ENCODE data around the gene MALAT1. TPM values are rescaled to one million over a fixed set of nuclear protein-coding genes. Genes with fewer than 3 reads are reported as not detected.

The MALAT1 gene
- total RNA-seq, 4 donors from 2014 or later: 2,194 to 20,520 (median 8,164) TPM

DNA sequence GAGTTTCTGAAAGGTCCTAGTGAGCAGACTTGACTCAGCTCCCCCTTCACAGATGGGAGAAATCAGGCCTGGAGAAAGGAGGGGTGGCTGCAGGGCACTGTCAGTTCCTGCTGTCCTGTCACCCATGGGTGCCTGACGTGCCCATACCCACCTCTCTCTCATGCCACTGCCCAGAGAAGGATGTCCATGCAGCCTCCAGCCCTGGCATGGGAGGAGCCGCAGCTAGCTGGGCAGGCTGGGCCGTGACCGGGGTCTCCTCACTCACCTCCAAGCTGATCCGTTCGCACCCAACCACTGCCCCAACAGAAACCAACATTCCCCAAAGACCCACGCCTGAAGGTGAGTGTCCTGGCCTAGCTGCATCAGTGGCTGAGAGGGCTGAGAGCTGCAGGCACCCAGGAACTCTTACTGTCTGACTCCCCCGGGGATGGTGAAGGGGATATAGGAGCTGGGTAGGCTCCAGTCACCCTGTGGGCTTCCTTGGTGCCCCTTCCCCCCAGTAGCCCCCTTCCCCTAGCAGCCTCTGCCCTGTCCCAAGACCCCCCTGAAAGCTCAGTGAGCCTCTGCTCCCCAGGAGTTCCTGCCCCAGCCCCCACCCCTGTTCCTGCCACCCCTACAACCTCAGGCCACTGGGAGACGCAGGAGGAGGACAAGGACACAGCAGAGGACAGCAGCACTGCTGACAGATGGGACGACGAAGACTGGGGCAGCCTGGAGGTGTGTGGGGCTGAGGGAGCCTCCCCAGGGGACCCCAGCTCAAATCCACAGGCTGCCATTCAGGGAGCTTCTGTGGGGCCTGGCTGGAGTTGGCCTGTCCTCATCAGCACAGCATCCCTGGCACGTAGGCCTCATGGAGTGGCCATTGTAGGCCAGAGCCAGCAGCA, 37.8 kb downstream of the MALAT1 start:
- no CpG with 5 or more reads among the region's 12 CpGs for WGBS, 2 donors (ENCODE audit: low coverage in 1 of 2)
- Histone ChIP-seq H3K27me3 (no peaks in the 10 kb centered on the region), H3K9me3 (no peaks in the 10 kb centered on the region), H3K4me1 (peaks cover 0 to 45% (median 21%) of the 10 kb centered on the region in 3 donors), H3K4me3 (no peak overlapping the region), H3K36me3 (peaks cover 0 to 79% of the 10 kb centered on the region in 2 donors), H3K27ac (peak overlapping the region in 2 of 4 donors; percentile 2 to 34)
- TF ChIP-seq, protein P1, sequence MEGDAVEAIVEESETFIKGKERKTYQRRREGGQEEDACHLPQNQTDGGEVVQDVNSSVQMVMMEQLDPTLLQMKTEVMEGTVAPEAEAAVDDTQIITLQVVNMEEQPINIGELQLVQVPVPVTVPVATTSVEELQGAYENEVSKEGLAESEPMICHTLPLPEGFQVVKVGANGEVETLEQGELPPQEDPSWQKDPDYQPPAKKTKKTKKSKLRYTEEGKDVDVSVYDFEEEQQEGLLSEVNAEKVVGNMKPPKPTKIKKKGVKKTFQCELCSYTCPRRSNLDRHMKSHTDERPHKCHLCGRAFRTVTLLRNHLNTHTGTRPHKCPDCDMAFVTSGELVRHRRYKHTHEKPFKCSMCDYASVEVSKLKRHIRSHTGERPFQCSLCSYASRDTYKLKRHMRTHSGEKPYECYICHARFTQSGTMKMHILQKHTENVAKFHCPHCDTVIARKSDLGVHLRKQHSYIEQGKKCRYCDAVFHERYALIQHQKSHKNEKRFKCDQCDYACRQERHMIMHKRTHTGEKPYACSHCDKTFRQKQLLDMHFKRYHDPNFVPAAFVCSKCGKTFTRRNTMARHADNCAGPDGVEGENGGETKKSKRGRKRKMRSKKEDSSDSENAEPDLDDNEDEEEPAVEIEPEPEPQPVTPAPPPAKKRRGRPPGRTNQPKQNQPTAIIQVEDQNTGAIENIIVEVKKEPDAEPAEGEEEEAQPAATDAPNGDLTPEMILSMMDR (IDR thresholded peaks at IDR 0.05): no peak
- no peak for TF ChIP-seq POLR2AphosphoS5 (IDR thresholded peaks at IDR 0.05)
- no peak for TF ChIP-seq POLR2A (IDR thresholded peaks at IDR 0.05)
- TF ChIP-seq EP300 (IDR thresholded peaks at IDR 0.05): no peak
- no peak for ATAC-seq

DNA sequence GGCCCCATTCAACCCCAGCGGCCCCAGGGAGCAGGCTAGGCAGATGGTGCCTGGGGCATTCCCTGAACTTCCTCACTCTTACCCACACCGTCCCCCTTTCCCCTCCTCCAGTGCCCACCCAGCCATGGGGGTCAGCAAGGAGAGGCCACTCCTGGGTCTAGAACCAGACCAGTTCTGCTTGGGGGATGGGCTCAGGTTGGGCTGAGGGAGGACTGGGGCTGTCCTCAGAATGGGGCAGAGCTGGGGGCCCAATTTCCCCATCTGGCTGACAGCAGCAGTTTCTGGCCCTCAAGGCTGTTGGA, 38.4 kb downstream of the MALAT1 start:
- Histone ChIP-seq H3K4me3 (no peak overlapping the region), H3K36me3 (peaks cover 0 to 73% of the 10 kb centered on the region in 2 donors), H3K9me3 (no peaks in the 10 kb centered on the region), H3K27me3 (no peaks in the 10 kb centered on the region), H3K4me1 (peaks cover 0 to 45% (median 25%) of the 10 kb centered on the region in 3 donors), H3K27ac (peak overlapping the region in 2 of 4 donors; percentile 2 to 34)
- TF ChIP-seq EP300 (IDR thresholded peaks at IDR 0.05) (no peak), POLR2AphosphoS5 (IDR thresholded peaks at IDR 0.05) (no peak), POLR2A (IDR thresholded peaks at IDR 0.05) (no peak)
- TF ChIP-seq, protein P1 (IDR thresholded peaks at IDR 0.05): no peak
- WGBS, 2 donors (ENCODE audit: low coverage in 1 of 2): no CpG with 5 or more reads among the region's 2 CpGs
- no peak for ATAC-seq

DNA sequence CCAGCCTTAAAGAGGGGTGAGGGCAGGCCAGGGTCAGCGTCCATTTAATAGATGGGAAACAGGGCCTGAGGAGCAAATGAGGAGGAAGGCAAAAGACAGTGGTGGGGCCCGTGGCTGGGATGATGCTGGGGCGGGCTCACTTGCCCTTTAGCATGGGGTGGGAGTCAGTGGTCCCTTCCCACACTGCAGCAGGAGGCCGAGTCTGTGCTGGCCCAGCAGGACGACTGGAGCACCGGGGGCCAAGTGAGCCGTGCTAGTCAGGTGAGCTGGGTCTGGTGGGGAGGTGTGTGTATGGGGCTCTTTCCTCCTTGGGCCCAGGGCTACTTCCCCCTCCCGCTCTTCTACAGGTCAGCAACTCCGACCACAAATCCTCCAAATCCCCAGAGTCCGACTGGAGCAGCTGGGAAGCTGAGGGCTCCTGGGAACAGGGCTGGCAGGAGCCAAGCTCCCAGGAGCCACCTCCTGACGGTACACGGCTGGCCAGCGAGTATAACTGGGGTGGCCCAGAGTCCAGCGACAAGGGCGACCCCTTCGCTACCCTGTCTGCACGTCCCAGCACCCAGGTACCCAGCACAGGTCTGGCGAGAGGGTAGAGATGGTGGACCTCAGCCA, 38.9 kb downstream of the MALAT1 start:
- H3K27ac ChIP-seq: peak overlapping the region in 2 of 4 donors; percentile 7 to 34
- no peak for TF ChIP-seq EP300 (IDR thresholded peaks at IDR 0.05)
- TF ChIP-seq POLR2AphosphoS5 (IDR thresholded peaks at IDR 0.05): no peak
- TF ChIP-seq, protein P1 (IDR thresholded peaks at IDR 0.05): no peak
- no peak for TF ChIP-seq POLR2A (IDR thresholded peaks at IDR 0.05)

DNA sequence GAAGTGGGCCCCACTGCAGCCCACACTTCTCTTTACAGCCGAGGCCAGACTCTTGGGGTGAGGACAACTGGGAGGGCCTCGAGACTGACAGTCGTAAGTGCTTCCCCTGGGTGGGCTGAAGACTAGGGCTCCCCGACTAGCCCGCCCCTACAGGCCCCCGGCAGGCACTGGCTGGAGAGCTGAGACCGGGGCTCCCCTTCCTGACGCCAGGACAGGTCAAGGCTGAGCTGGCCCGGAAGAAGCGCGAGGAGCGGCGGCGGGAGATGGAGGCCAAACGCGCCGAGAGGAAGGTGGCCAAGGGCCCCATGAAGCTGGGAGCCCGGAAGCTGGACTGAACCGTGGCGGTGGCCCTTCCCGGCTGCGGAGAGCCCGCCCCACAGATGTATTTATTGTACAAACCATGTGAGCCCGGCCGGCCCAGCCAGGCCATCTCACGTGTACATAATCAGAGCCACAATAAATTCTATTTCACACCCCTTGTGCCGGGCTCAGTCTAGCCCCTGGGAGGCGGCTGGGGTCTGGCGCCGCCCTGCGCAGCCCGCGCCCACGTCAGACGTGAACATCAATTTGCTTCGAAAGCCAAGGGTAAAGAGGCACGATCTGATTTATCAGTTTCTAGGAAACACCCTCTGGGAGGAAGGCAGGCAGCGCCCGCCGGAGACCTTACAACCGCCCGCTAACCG, 39.5 kb downstream of the MALAT1 start:
- no peak overlapping the region for H3K4me3 ChIP-seq
- ATAC-seq: no peak
- peak overlapping the region in 2 of 4 donors; percentile 7 to 88 for H3K27ac ChIP-seq
- H3K27me3 ChIP-seq: no peaks in the 10 kb centered on the region
- TF ChIP-seq, protein P1 (IDR thresholded peaks at IDR 0.05): no peak
- TF ChIP-seq POLR2AphosphoS5 (IDR thresholded peaks at IDR 0.05) (no peak), EP300 (IDR thresholded peaks at IDR 0.05) (no peak), POLR2A (IDR thresholded peaks at IDR 0.05) (no peak)
- peaks cover 0 to 45% (median 25%) of the 10 kb centered on the region in 3 donors for H3K4me1 ChIP-seq
- 100% methylated on average over 1 to 2 of the region's 43 CpGs for WGBS, 2 donors (ENCODE audit: low coverage in 1 of 2)
- no peaks in the 10 kb centered on the region for H3K9me3 ChIP-seq
- H3K36me3 ChIP-seq: peaks cover 0 to 68% of the 10 kb centered on the region in 2 donors

More for the DNA sequence above, 38.9 kb downstream of the MALAT1 start:
- WGBS, 2 donors (ENCODE audit: low coverage in 1 of 2): 65 to 67% methylated on average over 2 to 7 of the region's 18 CpGs
- Histone ChIP-seq H3K4me1 (peaks cover 0 to 45% (median 25%) of the 10 kb centered on the region in 3 donors), H3K27me3 (no peaks in the 10 kb centered on the region), H3K4me3 (no peak overlapping the region), H3K36me3 (peaks cover 0 to 68% of the 10 kb centered on the region in 2 donors), H3K9me3 (no peaks in the 10 kb centered on the region)
- no peak for ATAC-seq
